Measurements from ENCODE around the gene ZNF414.
A peak's percentile ranks its signal among the peaks of the same experiment; 100 is the strongest.
"Not testable (repeated sequence)": the region's sequence is repeated elsewhere in the genome, so short reads cannot be mapped to it uniquely, and the experiment has no call there.

Gene ZNF414

DNA sequence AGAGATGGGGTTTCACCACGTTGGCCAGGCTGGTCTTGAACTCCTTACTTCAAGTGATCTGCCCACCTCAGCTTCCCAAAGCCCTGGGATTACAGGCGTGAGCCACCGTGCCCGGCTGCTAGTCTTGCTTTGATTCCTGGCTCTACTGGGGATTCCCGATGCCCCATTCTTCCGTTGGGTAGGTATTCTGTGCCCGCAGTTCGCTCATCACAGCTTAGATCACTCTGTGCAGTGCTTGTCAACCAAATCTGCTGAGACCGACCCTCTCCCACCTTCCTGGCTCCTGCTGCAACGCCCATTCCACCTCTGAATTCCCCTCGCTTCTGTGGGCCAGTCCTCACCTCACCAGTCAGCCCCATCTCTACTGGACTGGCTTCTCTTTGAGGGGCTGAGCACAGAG is 4.6 kb upstream of the ZNF414 start:
- peak overlapping the region in 1 of 2 experiments; percentile 47 for H3K4me3 ChIP-seq (ENCODE audit: low read depth in 1 of 2, low read length in 1 of 2)
- H3K27me3 ChIP-seq: no peaks in the 10 kb centered on the region
- H3K4me1 ChIP-seq (ENCODE audit: control insufficient read depth in 1 of 2, insufficient read depth in 1 of 2, low read depth in 1 of 2, low read length in 1 of 2): peaks cover 54 to 57% of the 10 kb centered on the region in 2 experiments
- H3K9me3 ChIP-seq: peaks cover 5% of the 10 kb centered on the region
- peaks cover 45% of the 10 kb centered on the region for H3K36me3 ChIP-seq
- no peak for TF ChIP-seq CTCF (IDR thresholded peaks at IDR 0.05)
- peak overlapping the region; percentile 98 for H3K27ac ChIP-seq

DNA sequence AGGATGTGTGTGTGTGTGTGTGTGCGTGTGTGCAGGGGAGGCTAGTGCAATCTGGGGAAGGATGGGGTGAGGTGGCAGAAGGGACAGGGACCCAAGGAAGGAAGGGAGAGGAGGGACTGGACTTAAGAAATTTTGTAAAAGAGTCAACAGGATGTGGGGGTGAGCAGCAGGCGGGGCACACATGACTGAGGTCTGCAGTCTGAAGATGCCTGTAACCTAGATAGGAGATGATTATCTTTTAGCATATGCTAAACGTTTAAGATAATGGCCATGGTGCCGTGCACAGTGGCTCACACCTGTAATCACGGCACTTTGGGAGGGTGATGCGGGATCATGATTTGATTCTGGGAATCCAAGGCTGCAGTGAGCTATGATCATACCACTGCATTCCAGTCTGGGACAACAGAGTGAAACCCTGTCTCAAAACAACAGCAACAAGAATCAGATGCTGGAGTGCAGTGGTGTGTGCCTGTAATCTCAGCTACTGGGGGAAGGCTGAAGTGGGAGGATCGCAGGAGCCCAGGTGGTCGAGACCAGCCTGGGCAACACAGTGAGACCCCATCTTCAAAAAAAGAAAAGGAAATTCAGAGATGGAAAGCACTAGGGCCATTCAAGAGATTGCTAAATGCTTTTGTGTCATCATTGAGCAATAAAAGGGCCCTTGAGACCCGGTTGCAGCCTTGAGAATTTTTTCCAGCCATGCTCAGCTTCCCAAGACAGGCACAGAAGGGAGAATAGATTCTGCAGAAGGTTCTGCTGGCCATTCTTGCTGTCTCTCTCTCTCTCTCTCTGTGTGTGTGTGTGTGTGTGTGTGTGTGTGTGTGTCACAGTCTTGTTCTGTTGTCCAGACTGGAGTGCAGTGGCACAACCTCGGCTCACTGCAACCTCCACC is 3.8 kb upstream of the ZNF414 start:
- H3K4me3 ChIP-seq (ENCODE audit: low read depth in 1 of 2, low read length in 1 of 2): peak overlapping the region; percentile 39 to 47
- H3K4me1 ChIP-seq (ENCODE audit: control insufficient read depth in 1 of 2, insufficient read depth in 1 of 2, low read depth in 1 of 2, low read length in 1 of 2): peaks cover 61 to 64% of the 10 kb centered on the region in 2 experiments
- no peaks in the 10 kb centered on the region for H3K27me3 ChIP-seq
- no peak for TF ChIP-seq CTCF (IDR thresholded peaks at IDR 0.05)
- peaks cover 5% of the 10 kb centered on the region for H3K9me3 ChIP-seq
- H3K36me3 ChIP-seq: peaks cover 38% of the 10 kb centered on the region
- peak overlapping the region; percentile 98 for H3K27ac ChIP-seq

DNA sequence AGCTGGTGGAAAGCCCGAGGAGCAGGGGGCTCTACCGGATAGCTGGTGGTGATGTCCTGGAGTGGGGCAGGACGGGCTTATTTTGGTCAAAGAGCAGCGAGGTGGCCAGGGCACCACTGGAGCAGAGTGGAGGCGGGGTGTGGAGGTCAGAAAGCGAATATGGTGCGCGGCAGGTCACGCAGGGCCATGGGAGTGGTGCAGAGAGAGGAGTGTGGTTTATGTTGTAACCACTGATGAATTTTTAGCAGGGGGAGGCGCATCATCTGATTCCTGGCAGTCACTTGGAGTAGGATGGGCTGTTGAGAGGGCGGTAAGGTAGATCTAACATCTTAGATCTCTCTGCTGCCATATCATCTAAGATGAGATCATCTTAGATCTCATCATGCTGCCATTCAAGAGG is 1.4 kb upstream of the ZNF414 start:
- H3K4me1 ChIP-seq (ENCODE audit: control insufficient read depth in 1 of 2, insufficient read depth in 1 of 2, low read depth in 1 of 2, low read length in 1 of 2): peaks cover 68 to 74% of the 10 kb centered on the region in 2 experiments
- H3K27ac ChIP-seq: peak overlapping the region; percentile 98
- peaks cover 13% of the 10 kb centered on the region for H3K36me3 ChIP-seq
- H3K9me3 ChIP-seq: no peaks in the 10 kb centered on the region
- peak; percentile 13 for TF ChIP-seq CTCF (IDR thresholded peaks at IDR 0.05)
- no peaks in the 10 kb centered on the region for H3K27me3 ChIP-seq
- peak overlapping the region; percentile 42 to 100 for H3K4me3 ChIP-seq (ENCODE audit: low read depth in 1 of 2, low read length in 1 of 2)

- Histone ChIP-seq H3K27ac (peak overlapping the region; percentile 98), H3K4me3 (ENCODE audit: low read depth in 1 of 2, low read length in 1 of 2) (peak overlapping the region; percentile 78 to 100), H3K4me1 (ENCODE audit: control insufficient read depth in 1 of 2, insufficient read depth in 1 of 2, low read depth in 1 of 2, low read length in 1 of 2) (peaks cover 68 to 74% of the 10 kb centered on the region in 2 experiments)
- H3K36me3 ChIP-seq, H3K27me3 ChIP-seq, H3K9me3 ChIP-seq: not testable (repeated sequence)
Measured at GRCh38 chr19:8514505-8515009, 590 bp upstream of the ZNF414 start.

GRCh38 chr19:8513036-8513686 is 806 bp downstream of the ZNF414 start:
- no peaks in the 10 kb centered on the region for H3K27me3 ChIP-seq
- H3K9me3 ChIP-seq: no peaks in the 10 kb centered on the region
- peak overlapping the region; percentile 98 for H3K27ac ChIP-seq
- H3K4me3 ChIP-seq (ENCODE audit: low read depth in 1 of 2, low read length in 1 of 2): peak overlapping the region; percentile 78 to 100
- H3K4me1 ChIP-seq (ENCODE audit: control insufficient read depth in 1 of 2, insufficient read depth in 1 of 2, low read depth in 1 of 2, low read length in 1 of 2): peaks cover 56 to 62% of the 10 kb centered on the region in 2 experiments
- TF ChIP-seq CTCF (IDR thresholded peaks at IDR 0.05): no peak
- H3K36me3 ChIP-seq: no peaks in the 10 kb centered on the region
